Adrenal gland (tissue), 5 donors: ENCODE data around the gene IL16.

Experiments
- CTCF ChIP-seq, 6 experiments: fragments of 450-650 bp in 4 of 6; fragments of 200-600 bp in 2 of 6; sonication (generic) in 1 of 6; IDR thresholded peaks; 1 replicate in 5 of 6; 2 replicates in 1 of 6; pipeline versions ENCODE4 v1.5.1 to v1.8.0; 2016 to 2021; ENCODE audit warnings: antibody characterized with exemption in 6 of 6, mild to moderate bottlenecking in 2 of 6, moderate library complexity in 1 of 6
- POLR2A ChIP-seq, 2 donors: fragments of 450-650 bp; IDR thresholded peaks; one replicate each; pipeline ENCODE4 v1.6.1; 2017; ENCODE audit warnings: antibody characterized with exemption in 2 of 2, mild to moderate bottlenecking in 2 of 2, moderate library complexity in 1 of 2
- donor health status: DM: no; HTN: no; CAD: no.

GRCh38 chr15:81161851-81162250, 34.8 kb upstream of the IL16 start:
- no peak for TF ChIP-seq POLR2A (IDR thresholded peaks at IDR 0.05)
- no peak for TF ChIP-seq CTCF (IDR thresholded peaks at IDR 0.05)
